GM12878 (cell line): ENCODE measurements around the gene TULP4. TPM values are rescaled to one million over a fixed set of nuclear protein-coding genes. Genes with fewer than 3 reads are reported as not detected.

ENCODE experiments used
- ATAC-seq: fragments of 200-7000 bp; cut with Tn5 transposase; 3 replicates; pipeline ENCODE4 v1.9.1; 2020; ENCODE audit warnings: mild to moderate bottlenecking, moderate library complexity
- BruUV-seq: library from RNA; stranded (reverse); fragments of 400-500 nt; replicated peaks from 2 replicates; lab custom pipeline; 2021; lab: Mats Ljungman, UMichigan
- CTCF ChIA-PET: fragments of 300-600 bp; sonication (Branson Sonifier 250); formaldehyde crosslinking; extraction: SDS; loops from one replicate; lab custom pipeline; 2021; ENCODE audit warnings: inconsistent platforms; lab: Yijun Ruan, JAX
- POLR2A ChIA-PET: fragments of 350-600 bp; formaldehyde crosslinking; extraction: SDS; loops from one replicate; lab custom pipeline; 2021; ENCODE audit warnings: inconsistent platforms; lab: Charles Lee
- RAD21 ChIA-PET: fragments of 300-600 bp; sonication (Branson Sonifier 250); formaldehyde crosslinking; loops from one replicate; lab custom pipeline; 2023; ENCODE audit warnings: antibody characterized with exemption; ENCODE audit not compliant: unreplicated experiment; lab: Charles Lee
- SMC1A ChIA-PET: fragments of 300-600 bp; sonication (Branson Sonifier 250); formaldehyde crosslinking; loops from one replicate; lab custom pipeline; 2023; ENCODE audit not compliant: unreplicated experiment, uncharacterized antibody; lab: Charles Lee
- DNase-seq: peaks from one replicate; pipeline ENCODE4 v3.0.0-alpha.2; 2011; ENCODE audit warnings: low read depth, low spot score
- FAIRE-seq: peaks from 3 replicates; lab custom pipeline; 2011; peaks lifted over from hg19 to GRCh38; lab: Jason Lieb, UNC
- H2AFZ ChIP-seq: 2 replicates; pipeline ENCODE4 v1.6.0; 2011; ENCODE audit warnings: low read depth, low read length, control low read depth; ENCODE audit not compliant: control insufficient read depth
- H3K27ac ChIP-seq: 2 replicates; pipeline ENCODE4 v1.5.1; 2011; ENCODE audit warnings: control low read depth; ENCODE audit not compliant: control insufficient read depth, insufficient read depth
- H3K27me3 ChIP-seq, 2 experiments: replicated peaks in 1 of 2; 2 replicates each; pipeline versions ENCODE4 v1.6.0 to v1.6.1; 2011; ENCODE audit warnings: low read length in 1 of 2; ENCODE audit not compliant: control insufficient read depth in 2 of 2, insufficient read depth in 2 of 2
- H3K36me3 ChIP-seq, 2 experiments: 2 replicates each; pipeline ENCODE4 v1.5.1; 2011; ENCODE audit warnings: low read length in 1 of 2; ENCODE audit not compliant: control insufficient read depth in 2 of 2, insufficient read depth in 2 of 2
- H3K4me1 ChIP-seq: 2 replicates; pipeline ENCODE4 v1.6.1; 2011; ENCODE audit warnings: mild to moderate bottlenecking, low read length, moderate library complexity, mixed read lengths; ENCODE audit not compliant: control insufficient read depth, insufficient read depth
- H3K4me2 ChIP-seq: 2 replicates; pipeline ENCODE4 v1.6.0; 2011; ENCODE audit warnings: control low read depth; ENCODE audit not compliant: control insufficient read depth, insufficient read depth
- H3K4me3 ChIP-seq: fragments of 200-600 bp; sonication (generic); 2 replicates; pipeline ENCODE4 v1.5.1; 2016
- H3K79me2 ChIP-seq: 2 replicates; pipeline ENCODE4 v1.6.0; 2011; ENCODE audit warnings: low read length; ENCODE audit not compliant: control insufficient read depth, insufficient read depth
- H3K9ac ChIP-seq: 2 replicates; pipeline ENCODE4 v1.8.0; 2011; ENCODE audit warnings: low read length, control low read depth, mixed read lengths; ENCODE audit not compliant: control insufficient read depth, insufficient read depth
- H3K9me3 ChIP-seq: replicated peaks from 3 replicates; pipeline ENCODE4 v1.5.1; 2011; ENCODE audit warnings: mild to moderate bottlenecking, low read length; ENCODE audit not compliant: control insufficient read depth, insufficient read depth
- H4K20me1 ChIP-seq: 2 replicates; pipeline ENCODE4 v1.6.0; 2011; ENCODE audit not compliant: control insufficient read depth, insufficient read depth
- ATF3 ChIP-seq: IDR thresholded peaks from 2 replicates; pipeline ENCODE4 v1.6.1; 2011; ENCODE audit warnings: low read depth, mild to moderate bottlenecking, low read length, moderate library complexity, borderline replicate concordance; ENCODE audit errors: extremely low read depth
- BCL11A ChIP-seq: IDR thresholded peaks from 2 replicates; pipeline ENCODE4 v1.6.1; 2011; ENCODE audit warnings: low read depth, low read length
- BCLAF1 ChIP-seq: fragments of 450-650 bp; IDR thresholded peaks from 2 replicates; pipeline ENCODE4 v1.6.1; 2017; ENCODE audit warnings: antibody characterized with exemption, mild to moderate bottlenecking, moderate library complexity
- CHD1 ChIP-seq: IDR thresholded peaks from 2 replicates; pipeline ENCODE4 v1.6.1; 2012; ENCODE audit warnings: low read depth, low read length, improper control_type of control experiment
- EGR1 ChIP-seq, 2 experiments: IDR thresholded peaks; 1 replicate in 1 of 2; 2 replicates in 1 of 2; pipeline ENCODE4 v1.6.1; 2011 to 2012; ENCODE audit warnings: low read depth in 2 of 2, low read length in 2 of 2, borderline replicate concordance in 1 of 2, mild to moderate bottlenecking in 1 of 2, moderate library complexity in 1 of 2
- IKZF1 ChIP-seq: fragments of 450-650 bp; conservative IDR thresholded peaks from 2 replicates; pipeline ENCODE4 v1.6.1; 2017; ENCODE audit warnings: antibody characterized with exemption, mild to moderate bottlenecking
- NRF1 ChIP-seq: conservative IDR thresholded peaks from 2 replicates; pipeline ENCODE4 v1.6.1; 2011; ENCODE audit warnings: mild to moderate bottlenecking, low read depth, low read length, improper control_type of control experiment
- POLR2A ChIP-seq: IDR thresholded peaks from 2 replicates; pipeline ENCODE4 v1.6.1; 2011; ENCODE audit warnings: low read depth, mild to moderate bottlenecking, low read length
- POLR2AphosphoS2 ChIP-seq: IDR thresholded peaks from 2 replicates; pipeline ENCODE4 v1.6.1; 2011; ENCODE audit warnings: low read depth, mild to moderate bottlenecking, low read length, improper control_type of control experiment, moderate library complexity
- POLR2AphosphoS5 ChIP-seq: IDR thresholded peaks from 2 replicates; pipeline ENCODE4 v1.6.1; 2011; ENCODE audit warnings: mild to moderate bottlenecking, low read length, inconsistent platforms
- SMAD5 ChIP-seq: IDR thresholded peaks from 2 replicates; pipeline ENCODE4 v1.6.1; 2016; ENCODE audit warnings: antibody characterized with exemption, low read depth
- SRF ChIP-seq, 2 experiments: IDR thresholded peaks; 2 replicates each; pipeline ENCODE4 v1.6.1; 2011; ENCODE audit warnings: low read depth in 2 of 2, low read length in 2 of 2, mild to moderate bottlenecking in 1 of 2, moderate library complexity in 1 of 2
- TCF12 ChIP-seq: IDR thresholded peaks from 2 replicates; pipeline ENCODE4 v1.6.1; 2011; ENCODE audit warnings: low read depth, mild to moderate bottlenecking, low read length
- USF2 ChIP-seq: IDR thresholded peaks from 2 replicates; pipeline ENCODE4 v1.6.1; 2011; ENCODE audit warnings: low read depth, low read length, improper control_type of control experiment, borderline replicate concordance
- ZNF274 ChIP-seq: IDR thresholded peaks from one replicate; pipeline ENCODE4 v1.8.0; 2011; ENCODE audit not compliant: insufficient read length, insufficient read depth
- WGBS: methylation state at CpG from one replicate; pipeline ENCODE4 v1.1.6; 2016; ENCODE audit warnings: low lambda C conversion rate; ENCODE audit not compliant: insufficient replicate concordance, insufficient coverage; ENCODE audit errors: missing lambda C conversion rate; 5-methylcytosine and 5-hydroxymethylcytosine counted together
- in situ Hi-C: fragments of 300-500 bp; cut with MboI; formaldehyde crosslinking; loops from 9 replicates; pipeline ENCODE4 v1.14.3; 2018; ENCODE audit warnings: mixed read lengths
- intact Hi-C: fragments of 100-400 bp; cut with micrococcal nuclease; formaldehyde crosslinking; loops from one replicate; pipeline ENCODE4 v1.14.2; 2022; ENCODE audit not compliant: unreplicated experiment
- polyA plus RNA-seq, 11 experiments: library from polyadenylated mRNA; depleted of rRNA in 4 of 11; unstranded in 6 of 11; stranded (reverse) in 5 of 11; fragments of >200 nt; fragmentation: Nextera tagmentation in 4 of 11; fragmentation: Illumina TruSeq in 1 of 11; extraction: Ambion mirVana in 4 of 11; extraction: Trizol in 1 of 11; gene quantifications; 1 replicate in 1 of 11; 2 replicates in 10 of 11; pipeline versions ENCODE4 v1.2.1 to v1.2.3, GENCODE V29; 2011 to 2016; ENCODE audit warnings: inconsistent platforms in 2 of 11, missing spikeins in 2 of 11, low read depth in 1 of 11
- total RNA-seq, 4 experiments: library from RNA; depleted of rRNA in 3 of 4; stranded (reverse); fragments of >200 nt in 3 of 4; fragmentation: Illumina TruSeq in 1 of 4; extraction: Trizol in 1 of 4; gene quantifications; 2 replicates each; pipeline versions ENCODE4 v1.2.1 to v1.2.3, GENCODE V29; 2013 to 2021
- TF ChIP-seq, protein P1 (sequence below): IDR thresholded peaks from 2 replicates; pipeline ENCODE4 v1.6.1; 2012; ENCODE audit warnings: low read depth, low read length, improper control_type of control experiment
- TF ChIP-seq, protein P2 (sequence below): IDR thresholded peaks from 2 replicates; pipeline ENCODE4 v1.6.1; 2012; ENCODE audit warnings: low read length, inconsistent platforms

TULP4 gene
- total and polyA plus RNA-seq, 10 of the 15 experiments (the other 5 are each of a cell fraction or from before 2014, with no cell fraction given), result 0.73 to 31.8 (median 14.0) TPM

GRCh38 chr6:158431036-158431435 lies 118.8 kb downstream of the TULP4 start:
- ATAC-seq, result no peak
- POLR2A ChIA-PET, result interaction anchor here (0.5 kb wide), 1 partner anchor 71 kb away, joined by 3 read pairs; no protein-coding TSS in a partner anchor
- Histone ChIP-seq H3K36me3 (peaks cover 0 to 5% of the 10 kb centered on the region in 2 experiments; a peak in 3 of 4 replicates), H3K4me1 (no peaks in the 10 kb centered on the region), H3K27me3 (no peaks in the 10 kb centered on the region), H4K20me1 (no peaks in the 10 kb centered on the region)
- no peak for TF ChIP-seq ATF3
- TF ChIP-seq POLR2A, result no peak
- TF ChIP-seq POLR2AphosphoS2, result no peak
- TF ChIP-seq BCLAF1, result no peak
- TF ChIP-seq, protein P1, sequence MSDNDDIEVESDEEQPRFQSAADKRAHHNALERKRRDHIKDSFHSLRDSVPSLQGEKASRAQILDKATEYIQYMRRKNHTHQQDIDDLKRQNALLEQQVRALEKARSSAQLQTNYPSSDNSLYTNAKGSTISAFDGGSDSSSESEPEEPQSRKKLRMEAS, result no peak
- TF ChIP-seq IKZF1, result no peak
- no peak for TF ChIP-seq CHD1
- TF ChIP-seq NRF1, result no peak
- no peak for TF ChIP-seq TCF12
- no peak for TF ChIP-seq USF2
- no peak for TF ChIP-seq SMAD5
- no peak for TF ChIP-seq SRF (IDR thresholded peaks at IDR 0.05; ENCODE audit: low read depth in 2 of 2, low read length in 2 of 2)
- TF ChIP-seq, protein P2, sequence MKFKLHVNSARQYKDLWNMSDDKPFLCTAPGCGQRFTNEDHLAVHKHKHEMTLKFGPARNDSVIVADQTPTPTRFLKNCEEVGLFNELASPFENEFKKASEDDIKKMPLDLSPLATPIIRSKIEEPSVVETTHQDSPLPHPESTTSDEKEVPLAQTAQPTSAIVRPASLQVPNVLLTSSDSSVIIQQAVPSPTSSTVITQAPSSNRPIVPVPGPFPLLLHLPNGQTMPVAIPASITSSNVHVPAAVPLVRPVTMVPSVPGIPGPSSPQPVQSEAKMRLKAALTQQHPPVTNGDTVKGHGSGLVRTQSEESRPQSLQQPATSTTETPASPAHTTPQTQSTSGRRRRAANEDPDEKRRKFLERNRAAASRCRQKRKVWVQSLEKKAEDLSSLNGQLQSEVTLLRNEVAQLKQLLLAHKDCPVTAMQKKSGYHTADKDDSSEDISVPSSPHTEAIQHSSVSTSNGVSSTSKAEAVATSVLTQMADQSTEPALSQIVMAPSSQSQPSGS, result no peak
- TF ChIP-seq BCL11A, result no peak
- no peak for TF ChIP-seq POLR2AphosphoS5
- TF ChIP-seq EGR1 (IDR thresholded peaks at IDR 0.05; ENCODE audit: borderline replicate concordance in 1 of 2, low read depth in 2 of 2, low read length in 2 of 2), result no peak
- TF ChIP-seq ZNF274, result no peak
- TF ChIP-seq, all 136 proteins: peak for 0
- intact Hi-C loops, result no loop called here
- SMC1A ChIA-PET, result interaction anchor here (1.0 to 1.6 kb wide), 3 partner anchors 8 to 183 kb away, joined by 3 to 6 read pairs (median 4); no protein-coding TSS in a partner anchor
- no peaks in the 10 kb centered on the region for H3K79me2 ChIP-seq
- H2AFZ ChIP-seq, result no peak overlapping the region
- FAIRE-seq (no peak), DNase-seq (no peak)
- no peak overlapping the region for H3K4me3 ChIP-seq
- RAD21 ChIA-PET, result no interaction called here
- in situ Hi-C loops, result no loop called here
- 100% methylated on average over 4 of the region's 4 CpGs for WGBS
- no peak overlapping the region for H3K4me2 ChIP-seq
- H3K9ac ChIP-seq, result no peak overlapping the region
- H3K9me3 ChIP-seq, result no peaks in the 10 kb centered on the region
- BruUV-seq, result no TSS peak
- CTCF ChIA-PET, result no interaction called here
- H3K27ac ChIP-seq, result no peak overlapping the region
